Suprapubic skin (tissue), 4 donors: ENCODE data around the gene UGT1A7. TPM values are rescaled to one million over a fixed set of nuclear protein-coding genes. Genes with fewer than 3 reads are reported as not detected.

Source experiments
- DNase-seq, 2 donors: peaks; one replicate each; pipeline ENCODE4 v3.0.0-alpha.2; 2019; ENCODE audit warnings: low spot score in 2 of 2
- H3K27ac ChIP-seq: fragments of 200-600 bp; sonication (generic); one replicate; pipeline ENCODE4 v1.5.1; 2019
- H3K27me3 ChIP-seq: fragments of 200-600 bp; sonication (generic); one replicate; pipeline ENCODE4 v1.5.1; 2019
- H3K36me3 ChIP-seq: fragments of 200-600 bp; sonication (generic); one replicate; pipeline ENCODE4 v1.5.1; 2019
- H3K4me1 ChIP-seq: fragments of 200-600 bp; sonication (generic); one replicate; pipeline ENCODE4 v1.5.1; 2019
- H3K4me3 ChIP-seq: fragments of 200-600 bp; sonication (generic); one replicate; pipeline ENCODE4 v1.5.1; 2019; ENCODE audit warnings: mild to moderate bottlenecking
- H3K9me3 ChIP-seq: fragments of 200-600 bp; sonication (generic); one replicate; pipeline ENCODE4 v1.5.1; 2019
- EP300 ChIP-seq: sonication (generic); formaldehyde crosslinking; IDR thresholded peaks from one replicate; pipeline ENCODE4 v1.6.1; 2017; ENCODE audit warnings: antibody characterized with exemption
- POLR2A ChIP-seq, 2 donors: fragments of 450-650 bp; IDR thresholded peaks; one replicate each; pipeline ENCODE4 v1.6.1; 2017; ENCODE audit warnings: antibody characterized with exemption in 2 of 2, mild to moderate bottlenecking in 2 of 2, moderate library complexity in 2 of 2
- POLR2AphosphoS5 ChIP-seq, 3 donors: sonication (generic); formaldehyde crosslinking; IDR thresholded peaks; one replicate each; pipeline ENCODE4 v1.6.1; 2017; ENCODE audit warnings: antibody characterized with exemption in 3 of 3
- WGBS: methylation state at CpG from one replicate; pipeline ENCODE4 v1.1.5; 2018; 5-methylcytosine and 5-hydroxymethylcytosine counted together
- total RNA-seq, 4 donors: library from RNA; depleted of rRNA; stranded (reverse); fragments of >200 nt; gene quantifications; one replicate each; pipeline ENCODE4 v1.1.0, GENCODE V29; 2016
- TF ChIP-seq, protein P1 (sequence below), 2 donors: fragments of 200-600 bp in 1 of 2; fragments of 450-650 bp in 1 of 2; sonication (generic) in 1 of 2; IDR thresholded peaks; one replicate each; pipeline ENCODE4 v1.5.1; 2016 to 2019; ENCODE audit warnings: antibody characterized with exemption in 2 of 2, mild to moderate bottlenecking in 1 of 2, moderate library complexity in 1 of 2

UGT1A7 gene
- total RNA-seq, 4 donors from 2014 or later = 1.3 to 8.0 (median 2.2) TPM

DNA sequence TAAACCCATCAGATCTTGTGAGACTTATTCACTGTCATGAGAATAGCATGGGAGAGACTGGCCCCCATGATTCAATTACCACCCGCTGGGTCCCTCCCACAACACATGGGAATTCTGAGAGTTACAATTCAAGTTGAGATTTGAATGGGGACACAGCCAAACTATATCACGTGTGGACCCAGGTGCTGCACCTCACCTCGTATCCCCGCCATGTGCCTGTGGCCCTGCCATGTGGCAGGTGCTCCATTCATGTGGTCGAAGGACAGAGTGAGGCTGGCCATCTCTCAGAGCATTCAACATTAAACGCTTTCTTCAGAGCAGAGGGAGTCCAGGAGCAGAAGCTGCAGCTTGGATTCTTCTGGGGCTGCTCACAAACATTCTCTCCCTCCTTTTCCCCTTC is 128.7 kb downstream of the UGT1A7 start:
- DNase-seq = peak in 1 of 2 donors; percentile 57
- H3K27ac ChIP-seq = no peak overlapping the region
- WGBS = 81% methylated on average over 6 of the region's 6 CpGs

DNA sequence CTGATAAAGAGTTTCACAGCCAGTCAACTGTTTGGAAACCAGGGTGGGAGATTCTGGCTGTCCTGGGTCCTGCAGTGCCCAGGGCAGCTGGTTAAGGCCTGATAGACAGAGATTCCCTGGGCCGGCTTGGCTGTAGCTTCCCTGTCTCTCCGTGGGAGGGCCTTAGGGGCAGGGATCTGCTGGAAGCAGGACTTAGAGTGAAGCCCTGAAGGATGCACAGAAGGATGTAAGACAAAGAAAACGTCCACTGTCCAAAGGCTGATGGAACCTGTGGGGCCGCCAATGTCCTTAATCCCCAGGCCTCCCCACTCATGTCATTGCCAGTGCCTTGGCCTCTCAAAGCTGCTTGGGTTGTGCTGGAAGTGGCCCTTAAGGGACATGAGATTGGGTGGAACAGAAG is 129.4 kb downstream of the UGT1A7 start:
- Histone ChIP-seq H3K9me3 (no peaks in the 10 kb centered on the region), H3K4me1 (no peaks in the 10 kb centered on the region), H3K4me3 (no peak overlapping the region), H3K36me3 (no peaks in the 10 kb centered on the region), H3K27me3 (peaks cover 12% of the 10 kb centered on the region), H3K27ac (no peak overlapping the region)
- TF ChIP-seq, protein P1, sequence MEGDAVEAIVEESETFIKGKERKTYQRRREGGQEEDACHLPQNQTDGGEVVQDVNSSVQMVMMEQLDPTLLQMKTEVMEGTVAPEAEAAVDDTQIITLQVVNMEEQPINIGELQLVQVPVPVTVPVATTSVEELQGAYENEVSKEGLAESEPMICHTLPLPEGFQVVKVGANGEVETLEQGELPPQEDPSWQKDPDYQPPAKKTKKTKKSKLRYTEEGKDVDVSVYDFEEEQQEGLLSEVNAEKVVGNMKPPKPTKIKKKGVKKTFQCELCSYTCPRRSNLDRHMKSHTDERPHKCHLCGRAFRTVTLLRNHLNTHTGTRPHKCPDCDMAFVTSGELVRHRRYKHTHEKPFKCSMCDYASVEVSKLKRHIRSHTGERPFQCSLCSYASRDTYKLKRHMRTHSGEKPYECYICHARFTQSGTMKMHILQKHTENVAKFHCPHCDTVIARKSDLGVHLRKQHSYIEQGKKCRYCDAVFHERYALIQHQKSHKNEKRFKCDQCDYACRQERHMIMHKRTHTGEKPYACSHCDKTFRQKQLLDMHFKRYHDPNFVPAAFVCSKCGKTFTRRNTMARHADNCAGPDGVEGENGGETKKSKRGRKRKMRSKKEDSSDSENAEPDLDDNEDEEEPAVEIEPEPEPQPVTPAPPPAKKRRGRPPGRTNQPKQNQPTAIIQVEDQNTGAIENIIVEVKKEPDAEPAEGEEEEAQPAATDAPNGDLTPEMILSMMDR (IDR thresholded peaks at IDR 0.05) = no peak
- peak; percentile 33 to 43 for DNase-seq
- 88% methylated on average over 4 of the region's 4 CpGs for WGBS

More for the DNA sequence above, 128.7 kb downstream of the UGT1A7 start:
- no peaks in the 10 kb centered on the region for H3K4me1 ChIP-seq
- H3K36me3 ChIP-seq = no peaks in the 10 kb centered on the region
- no peak overlapping the region for H3K4me3 ChIP-seq
- no peaks in the 10 kb centered on the region for H3K9me3 ChIP-seq
- peaks cover 12% of the 10 kb centered on the region for H3K27me3 ChIP-seq
- TF ChIP-seq, protein P1 (IDR thresholded peaks at IDR 0.05) = no peak
- TF ChIP-seq POLR2A (IDR thresholded peaks at IDR 0.05) (no peak), EP300 (no peak), POLR2AphosphoS5 (IDR thresholded peaks at IDR 0.05) (no peak)

DNA sequence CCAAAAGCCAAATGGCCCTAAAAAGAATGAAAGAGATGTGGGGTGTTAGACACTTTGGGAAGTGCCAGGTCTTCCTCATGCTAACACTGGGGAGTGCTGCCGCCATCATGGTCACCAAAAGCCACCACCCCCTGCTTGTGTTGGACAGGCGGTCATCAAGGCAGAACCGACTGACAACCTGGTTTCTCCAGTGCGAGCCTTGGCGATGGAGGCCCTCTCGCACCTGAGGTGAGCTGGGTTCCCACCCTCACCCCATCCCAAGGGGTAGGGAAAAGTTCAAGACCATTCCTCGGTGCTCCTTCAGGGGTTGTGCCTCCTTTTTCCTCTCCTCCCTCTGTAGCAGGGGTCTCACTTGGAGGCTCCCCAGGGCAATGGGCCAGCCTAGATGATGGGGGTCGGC is 130.0 kb downstream of the UGT1A7 start:
- peak; percentile 16 to 37 for DNase-seq
- Histone ChIP-seq H3K27me3 (peaks cover 12% of the 10 kb centered on the region), H3K4me3 (no peak overlapping the region), H3K4me1 (no peaks in the 10 kb centered on the region), H3K9me3 (no peaks in the 10 kb centered on the region), H3K27ac (no peak overlapping the region), H3K36me3 (no peaks in the 10 kb centered on the region)
- 91% methylated on average over 6 of the region's 8 CpGs for WGBS
- TF ChIP-seq EP300 = no peak
- TF ChIP-seq, protein P1 (IDR thresholded peaks at IDR 0.05) = no peak
- no peak for TF ChIP-seq POLR2A (IDR thresholded peaks at IDR 0.05)
- no peak for TF ChIP-seq POLR2AphosphoS5 (IDR thresholded peaks at IDR 0.05)

DNA sequence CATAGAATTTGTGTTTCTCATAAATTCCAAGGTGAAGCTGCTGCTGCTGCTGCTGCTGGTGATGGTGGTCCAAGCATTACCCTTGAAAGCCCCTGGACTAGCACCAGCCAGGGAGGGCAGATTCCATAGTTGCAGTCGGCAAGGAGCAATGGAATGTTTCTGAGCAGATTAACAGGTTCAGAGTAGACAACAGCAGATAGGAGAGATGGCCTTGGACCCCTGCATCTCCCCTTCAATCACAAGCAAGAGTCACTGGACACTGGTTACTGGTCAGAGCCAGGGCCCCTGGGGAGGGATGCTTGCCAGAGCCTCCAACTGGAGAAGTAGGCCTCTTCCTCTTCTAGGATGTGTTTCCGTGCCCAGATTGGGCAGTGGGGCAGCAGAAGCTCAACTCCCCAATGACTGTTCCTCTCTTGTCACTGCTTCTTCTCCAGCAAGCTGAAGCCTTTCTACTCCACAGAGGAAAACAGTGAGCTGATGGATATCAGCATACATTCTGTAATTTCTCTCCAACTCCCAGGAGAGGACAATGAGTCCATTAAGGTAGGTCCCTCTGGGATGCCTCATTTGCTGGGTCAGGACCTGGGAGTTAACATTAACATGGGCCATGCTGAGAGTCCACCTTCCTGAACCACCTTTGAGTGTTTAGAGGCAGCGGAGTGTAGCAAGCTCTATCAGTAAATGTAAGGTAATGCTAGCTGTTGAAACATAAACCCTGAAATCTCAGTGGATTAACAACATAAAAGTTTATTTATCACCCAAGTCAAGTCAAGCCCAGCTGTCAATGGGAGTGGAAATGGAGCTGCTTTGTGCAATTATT is 131.7 kb downstream of the UGT1A7 start:
- no peaks in the 10 kb centered on the region for H3K4me1 ChIP-seq
- no peak overlapping the region for H3K4me3 ChIP-seq
- H3K27ac ChIP-seq = no peak overlapping the region
- H3K9me3 ChIP-seq = no peaks in the 10 kb centered on the region
- peak; percentile 25 to 34 for DNase-seq
- no peaks in the 10 kb centered on the region for H3K36me3 ChIP-seq
- TF ChIP-seq POLR2A (IDR thresholded peaks at IDR 0.05) (no peak), POLR2AphosphoS5 (IDR thresholded peaks at IDR 0.05) (no peak), EP300 (no peak)
- TF ChIP-seq, protein P1 (IDR thresholded peaks at IDR 0.05) = no peak
- peaks cover 8% of the 10 kb centered on the region for H3K27me3 ChIP-seq
- 72% methylated on average over 3 of the region's 3 CpGs for WGBS

DNA sequence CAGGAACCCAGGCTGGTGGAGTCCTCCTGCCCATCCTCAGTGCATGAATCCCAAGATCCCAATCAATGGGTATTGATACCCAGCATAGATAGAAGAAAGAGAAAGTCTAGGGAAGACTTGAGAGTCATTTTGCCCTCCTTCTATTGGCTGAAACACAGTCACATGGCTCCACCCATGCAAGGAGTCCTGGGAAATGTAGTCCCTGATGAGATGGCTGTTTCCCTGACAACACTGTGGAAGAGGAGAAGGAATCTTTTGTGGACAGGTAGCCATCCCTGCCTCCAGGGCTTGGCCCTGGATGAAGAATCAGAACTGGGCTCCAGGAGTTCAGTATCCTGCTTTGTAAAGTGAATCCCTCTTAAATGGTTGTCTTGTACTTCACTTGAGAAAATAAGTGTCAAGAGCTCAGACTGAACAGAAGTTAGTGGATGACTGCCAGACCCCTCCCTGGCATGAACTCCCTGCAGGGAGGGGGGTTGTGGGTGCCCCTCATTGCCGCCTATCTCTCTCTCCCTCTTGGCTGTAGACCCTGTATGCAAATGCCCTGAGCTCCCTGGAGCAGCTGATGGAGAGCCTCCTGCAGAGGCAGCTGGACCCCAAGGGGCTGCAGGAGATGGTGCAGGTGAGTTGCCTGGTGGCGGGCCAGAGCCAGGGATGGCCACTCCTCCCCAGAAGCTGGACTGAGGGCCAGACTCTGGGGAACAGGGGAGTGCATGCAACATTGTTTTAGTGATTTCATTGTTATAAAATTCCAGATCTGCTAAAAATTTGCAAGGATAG is 132.5 kb downstream of the UGT1A7 start:
- DNase-seq = peak; percentile 26 to 58
- Histone ChIP-seq H3K9me3 (no peaks in the 10 kb centered on the region), H3K36me3 (no peaks in the 10 kb centered on the region), H3K4me1 (no peaks in the 10 kb centered on the region), H3K27me3 (peaks cover under 1% of the 10 kb centered on the region), H3K27ac (no peak overlapping the region), H3K4me3 (no peak overlapping the region)
- TF ChIP-seq POLR2A (IDR thresholded peaks at IDR 0.05) (no peak), EP300 (no peak), POLR2AphosphoS5 (IDR thresholded peaks at IDR 0.05) (no peak)
- TF ChIP-seq, protein P1 (IDR thresholded peaks at IDR 0.05) = no peak
- WGBS = 42% methylated on average over 2 of the region's 2 CpGs
